Hematopoietic multipotent progenitor cell treated with erythropoietin and hydrocortisone succinate and interleukin-3 and kit ligand, for 15 days (in vitro differentiated cells): Measurements from ENCODE around the gene SPTBN2.

Experiments
- DNase-seq: peaks from one replicate; pipeline ENCODE4 v3.0.0-alpha.2; 2015; ENCODE audit warnings: low spot score

Gene SPTBN2

GRCh38 chr11:66728693-66729385 lies at the start of gene SPTBN2:
Gene SPTBN2 (minus strand): TSS chr11:66729216. CDS start chr11:66721240, 7,976 bp downstream.
- no peak for DNase-seq

- DNase-seq = no peak
These were observed 39.8 kb upstream of the SPTBN2 start for GRCh38 chr11:66768818-66769217.

GRCh38 chr11:66768088-66768521 lies 39.1 kb upstream of the SPTBN2 start:
- DNase-seq = no peak

GRCh38 chr11:66767666-66768065 lies 38.6 kb upstream of the SPTBN2 start:
- DNase-seq = no peak

- no peak for DNase-seq
These were observed 37.7 kb upstream of the SPTBN2 start for GRCh38 chr11:66766681-66767080.

- no peak for DNase-seq
These were observed 33.1 kb upstream of the SPTBN2 start for GRCh38 chr11:66762088-66762487.

GRCh38 chr11:66752148-66752547 lies 23.1 kb upstream of the SPTBN2 start:
- DNase-seq = no peak

- no peak for DNase-seq
These were observed 20.1 kb upstream of the SPTBN2 start for GRCh38 chr11:66749091-66749490.

- DNase-seq = no peak
These were observed 18.5 kb upstream of the SPTBN2 start for GRCh38 chr11:66747480-66747879.

GRCh38 chr11:66745356-66746235 lies 16.6 kb upstream of the SPTBN2 start:
- DNase-seq = peak; percentile 14

- peak; percentile 73 for DNase-seq
These were observed 15.7 kb upstream of the SPTBN2 start for GRCh38 chr11:66744485-66745355.

- no peak for DNase-seq
These were observed 14.4 kb upstream of the SPTBN2 start for GRCh38 chr11:66743271-66743968.

GRCh38 chr11:66741153-66741552 lies 12.1 kb upstream of the SPTBN2 start:
- DNase-seq = no peak

GRCh38 chr11:66739983-66740382 lies 11.0 kb upstream of the SPTBN2 start:
- no peak for DNase-seq

- no peak for DNase-seq
These were observed 5.2 kb upstream of the SPTBN2 start for GRCh38 chr11:66734215-66734614.

- DNase-seq = no peak
These were observed 431 bp upstream of the SPTBN2 start for GRCh38 chr11:66729447-66729846.

GRCh38 chr11:66728038-66728692 lies 851 bp downstream of the SPTBN2 start:
- DNase-seq = no peak

- DNase-seq = no peak
These were observed 1.6 kb downstream of the SPTBN2 start for GRCh38 chr11:66727282-66728037.

GRCh38 chr11:66725647-66726046 lies 3.4 kb downstream of the SPTBN2 start:
- DNase-seq = no peak

GRCh38 chr11:66725114-66725513 lies 3.9 kb downstream of the SPTBN2 start:
- DNase-seq = no peak
